SK-N-SH (cell line): ENCODE results near the gene NIPAL3. TPM values are rescaled to one million over a fixed set of nuclear protein-coding genes. Genes with fewer than 3 reads are reported as not detected.

Source experiments
- CTCF ChIA-PET: fragments of 300-600, 350-600 bp; formaldehyde crosslinking; extraction: SDS; loops from one replicate; lab custom pipeline; 2021; lab: Yijun Ruan, JAX
- POLR2A ChIA-PET: fragments of 350-600 bp; sonication (Branson Sonifier 250); formaldehyde crosslinking; extraction: SDS; loops from one replicate; lab custom pipeline; 2020; ENCODE audit warnings: antibody characterized with exemption, inconsistent platforms; lab: Yijun Ruan, JAX
- DNase-seq: peaks from one replicate; pipeline ENCODE4 v3.0.0; 2012
- H2AFZ ChIP-seq: fragments of 200-600 bp; sonication (generic); 2 replicates; pipeline ENCODE4 v1.8.1; 2016; ENCODE audit warnings: antibody characterized with exemption, mild to moderate bottlenecking, low read depth
- H3F3A ChIP-seq: fragments of 200-600 bp; sonication (generic); replicated peaks from 2 replicates; pipeline ENCODE3; 2016; ENCODE audit warnings: antibody characterized with exemption, mild to moderate bottlenecking; ENCODE audit not compliant: insufficient read depth
- H3K27ac ChIP-seq, 2 experiments: fragments of 200-500 bp in 1 of 2; fragments of 200-600 bp in 1 of 2; sonication (Bioruptor generic) in 1 of 2; sonication (generic), shearing (Covaris generic) in 1 of 2; 2 replicates each; pipeline versions ENCODE4 v1.5.1 to v1.6.1; 2014 to 2016; ENCODE audit warnings: low read depth in 2 of 2, inconsistent platforms in 1 of 2, low read length in 1 of 2, mild to moderate bottlenecking in 1 of 2, mixed read lengths in 1 of 2
- H3K27me3 ChIP-seq: fragments of 200-600 bp; sonication (generic), shearing (Covaris generic); 2 replicates; pipeline ENCODE4 v1.6.1; 2016; ENCODE audit warnings: mixed run types; ENCODE audit not compliant: insufficient read depth
- H3K36me3 ChIP-seq, 2 experiments: fragments of 200-500 bp in 1 of 2; fragments of 200-600 bp in 1 of 2; sonication (Bioruptor generic) in 1 of 2; sonication (generic) in 1 of 2; replicated peaks in 1 of 2; 2 replicates each; pipeline versions ENCODE3 to v1.5.1; 2014 to 2016; ENCODE audit warnings: low read length in 1 of 2, mild to moderate bottlenecking in 1 of 2; ENCODE audit not compliant: insufficient read depth in 2 of 2, control insufficient read depth in 1 of 2
- H3K4me1 ChIP-seq, 2 experiments: fragments of 200-500 bp in 1 of 2; fragments of 200-600 bp in 1 of 2; sonication (Bioruptor generic) in 1 of 2; sonication (generic), shearing (Covaris generic) in 1 of 2; 2 replicates each; pipeline versions ENCODE4 v1.5.1 to v1.6.1; 2014 to 2016; ENCODE audit warnings: low read depth in 1 of 2, low read length in 1 of 2, mixed run types in 1 of 2; ENCODE audit not compliant: insufficient read depth in 2 of 2, control insufficient read depth in 1 of 2
- H3K4me2 ChIP-seq: fragments of 200-600 bp; sonication (generic), shearing (Covaris generic); 2 replicates; pipeline ENCODE4 v1.6.1; 2017; ENCODE audit warnings: mixed run types
- H3K4me3 ChIP-seq, 2 experiments: fragments of 200-500 bp in 1 of 2; fragments of 200-600 bp in 1 of 2; sonication (Bioruptor generic) in 1 of 2; sonication (generic), shearing (Covaris generic) in 1 of 2; 2 replicates each; pipeline versions ENCODE4 v1.5.1 to v1.8.1; 2014 to 2016; ENCODE audit warnings: low read depth in 2 of 2, inconsistent platforms in 1 of 2, low read length in 1 of 2, mild to moderate bottlenecking in 1 of 2, mixed read lengths in 1 of 2, moderate library complexity in 1 of 2
- H3K79me2 ChIP-seq: fragments of 200-600 bp; sonication (generic); 2 replicates; pipeline ENCODE4 v1.8.1; 2017; ENCODE audit warnings: mild to moderate bottlenecking; ENCODE audit not compliant: insufficient read depth
- H3K9ac ChIP-seq: fragments of 200-600 bp; sonication (generic); 2 replicates; pipeline ENCODE4 v1.6.1; 2017; ENCODE audit warnings: mixed run types
- H3K9me2 ChIP-seq: fragments of 200-600 bp; sonication (generic); 2 replicates; pipeline ENCODE4 v1.6.1; 2017; ENCODE audit warnings: mixed run types
- H3K9me3 ChIP-seq: fragments of 200-600 bp; sonication (generic); 2 replicates; pipeline ENCODE4 v1.6.1; 2017; ENCODE audit warnings: mixed run types, mild to moderate bottlenecking, moderate library complexity
- H4K20me1 ChIP-seq: fragments of 200-600 bp; sonication (generic); 2 replicates; pipeline ENCODE4 v1.6.1; 2017; ENCODE audit warnings: mild to moderate bottlenecking, mixed run types; ENCODE audit not compliant: insufficient read depth
- FOXM1 ChIP-seq: IDR thresholded peaks from 2 replicates; pipeline ENCODE4 v1.4.0; 2012; ENCODE audit warnings: low read depth, mild to moderate bottlenecking
- JUND ChIP-seq: IDR thresholded peaks from 2 replicates; pipeline ENCODE4 v1.4.0; 2012
- RFX5 ChIP-seq: IDR thresholded peaks from 2 replicates; pipeline ENCODE4 v1.6.1; 2012; ENCODE audit warnings: mild to moderate bottlenecking, improper control_type of control experiment, low read length
- SMC3 ChIP-seq: IDR thresholded peaks from 2 replicates; pipeline ENCODE4 v1.6.1; 2012; ENCODE audit warnings: low read depth, low read length, improper control_type of control experiment
- USF2 ChIP-seq: fragments of 150-350 bp; IDR thresholded peaks from 2 replicates; pipeline ENCODE4 v1.6.1; 2017; ENCODE audit warnings: antibody characterized with exemption, low read length, low read depth, borderline replicate concordance
- ZBTB33 ChIP-seq: IDR thresholded peaks from 2 replicates; pipeline ENCODE4 v1.4.0; 2012; ENCODE audit warnings: low read depth, borderline replicate concordance
- WGBS: methylation state at CpG from one replicate; pipeline ENCODE4 v1.1.6; 2017; ENCODE audit warnings: low lambda C conversion rate; 5-methylcytosine and 5-hydroxymethylcytosine counted together
- polyA plus RNA-seq, 3 experiments: library from polyadenylated mRNA; depleted of rRNA; stranded (reverse); fragments of >200 nt; gene quantifications; 2 replicates each; pipeline ENCODE4 v1.2.3, GENCODE V29; 2012
- TF ChIP-seq, protein P1 (sequence below): IDR thresholded peaks from 2 replicates; pipeline ENCODE4 v1.4.0; 2012; ENCODE audit warnings: low read depth
- TF ChIP-seq, protein P2 (sequence below): IDR thresholded peaks from 2 replicates; pipeline ENCODE4 v1.6.1; 2012; ENCODE audit warnings: mild to moderate bottlenecking, low read depth, low read length, moderate library complexity
- TF ChIP-seq, protein P3 (sequence below): IDR thresholded peaks from 2 replicates; pipeline ENCODE4 v1.4.0; 2012; ENCODE audit warnings: low read depth, borderline replicate concordance

The NIPAL3 gene
- polyA plus RNA-seq, 1 of the 3 experiments (the other 2 are of a cell fraction) = 20.3 TPM

- TF ChIP-seq ZBTB33 = no peak
- TF ChIP-seq, protein P1, sequence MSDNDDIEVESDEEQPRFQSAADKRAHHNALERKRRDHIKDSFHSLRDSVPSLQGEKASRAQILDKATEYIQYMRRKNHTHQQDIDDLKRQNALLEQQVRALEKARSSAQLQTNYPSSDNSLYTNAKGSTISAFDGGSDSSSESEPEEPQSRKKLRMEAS = no peak
- TF ChIP-seq JUND = no peak
These were observed 34.3 kb upstream of the NIPAL3 start (continued) for GRCh38 chr1:24381256-24381655.

DNA sequence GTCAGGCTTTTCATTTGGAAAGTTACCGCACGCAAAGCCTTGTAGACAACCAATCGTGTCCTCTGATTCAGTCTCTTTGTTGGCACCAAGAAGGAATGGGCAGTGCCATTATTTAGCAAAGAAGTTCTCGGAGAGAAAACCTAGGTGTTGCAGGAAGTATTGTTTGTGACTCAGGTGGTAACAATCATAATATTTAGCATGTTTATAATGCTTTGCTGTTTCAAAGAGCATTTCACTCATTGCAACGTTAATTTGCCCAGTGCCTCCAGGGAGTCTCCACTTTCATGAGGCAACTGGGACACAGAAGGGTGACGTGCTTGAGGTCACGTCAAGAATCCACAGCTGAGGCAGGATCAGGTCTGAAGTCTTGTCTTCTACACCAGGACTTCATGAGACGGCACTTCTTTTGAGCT, 33.4 kb upstream of the NIPAL3 start:
- WGBS = 89% methylated on average over 8 of the region's 8 CpGs
- peaks cover 3 to 7% of the 10 kb centered on the region in 2 experiments; a peak in 2 of 4 replicates for H3K4me1 ChIP-seq
- no peaks in the 10 kb centered on the region for H4K20me1 ChIP-seq
- no peak overlapping the region for H3K4me3 ChIP-seq
- no peak overlapping the region for H3K4me2 ChIP-seq
- CTCF ChIA-PET = interaction anchor here (0.6 to 8.9 kb wide), 8 partner anchors 9 to 253 kb away, joined by 3 to 106 read pairs (median 4); no protein-coding TSS in a partner anchor
- peaks cover 0 to 13% of the 10 kb centered on the region in 2 experiments for H3K36me3 ChIP-seq
- DNase-seq = no peak
- no peak overlapping the region for H3K9ac ChIP-seq
- H3F3A ChIP-seq = no peaks in the 10 kb centered on the region
- no peaks in the 10 kb centered on the region for H3K79me2 ChIP-seq
- no peak overlapping the region for H2AFZ ChIP-seq
- no peaks in the 10 kb centered on the region for H3K27me3 ChIP-seq
- H3K27ac ChIP-seq = no peak overlapping the region
- POLR2A ChIA-PET = interaction anchor here (0.6 kb wide), 1 partner anchor 190 kb away, joined by 3 read pairs; no protein-coding TSS in a partner anchor
- no peaks in the 10 kb centered on the region for H3K9me3 ChIP-seq
- H3K9me2 ChIP-seq = no peaks in the 10 kb centered on the region
- TF ChIP-seq USF2 = no peak
- no peak for TF ChIP-seq SMC3
- TF ChIP-seq, protein P2, sequence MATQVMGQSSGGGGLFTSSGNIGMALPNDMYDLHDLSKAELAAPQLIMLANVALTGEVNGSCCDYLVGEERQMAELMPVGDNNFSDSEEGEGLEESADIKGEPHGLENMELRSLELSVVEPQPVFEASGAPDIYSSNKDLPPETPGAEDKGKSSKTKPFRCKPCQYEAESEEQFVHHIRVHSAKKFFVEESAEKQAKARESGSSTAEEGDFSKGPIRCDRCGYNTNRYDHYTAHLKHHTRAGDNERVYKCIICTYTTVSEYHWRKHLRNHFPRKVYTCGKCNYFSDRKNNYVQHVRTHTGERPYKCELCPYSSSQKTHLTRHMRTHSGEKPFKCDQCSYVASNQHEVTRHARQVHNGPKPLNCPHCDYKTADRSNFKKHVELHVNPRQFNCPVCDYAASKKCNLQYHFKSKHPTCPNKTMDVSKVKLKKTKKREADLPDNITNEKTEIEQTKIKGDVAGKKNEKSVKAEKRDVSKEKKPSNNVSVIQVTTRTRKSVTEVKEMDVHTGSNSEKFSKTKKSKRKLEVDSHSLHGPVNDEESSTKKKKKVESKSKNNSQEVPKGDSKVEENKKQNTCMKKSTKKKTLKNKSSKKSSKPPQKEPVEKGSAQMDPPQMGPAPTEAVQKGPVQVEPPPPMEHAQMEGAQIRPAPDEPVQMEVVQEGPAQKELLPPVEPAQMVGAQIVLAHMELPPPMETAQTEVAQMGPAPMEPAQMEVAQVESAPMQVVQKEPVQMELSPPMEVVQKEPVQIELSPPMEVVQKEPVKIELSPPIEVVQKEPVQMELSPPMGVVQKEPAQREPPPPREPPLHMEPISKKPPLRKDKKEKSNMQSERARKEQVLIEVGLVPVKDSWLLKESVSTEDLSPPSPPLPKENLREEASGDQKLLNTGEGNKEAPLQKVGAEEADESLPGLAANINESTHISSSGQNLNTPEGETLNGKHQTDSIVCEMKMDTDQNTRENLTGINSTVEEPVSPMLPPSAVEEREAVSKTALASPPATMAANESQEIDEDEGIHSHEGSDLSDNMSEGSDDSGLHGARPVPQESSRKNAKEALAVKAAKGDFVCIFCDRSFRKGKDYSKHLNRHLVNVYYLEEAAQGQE = no peak
- TF ChIP-seq RFX5 = no peak
- TF ChIP-seq, protein P3, sequence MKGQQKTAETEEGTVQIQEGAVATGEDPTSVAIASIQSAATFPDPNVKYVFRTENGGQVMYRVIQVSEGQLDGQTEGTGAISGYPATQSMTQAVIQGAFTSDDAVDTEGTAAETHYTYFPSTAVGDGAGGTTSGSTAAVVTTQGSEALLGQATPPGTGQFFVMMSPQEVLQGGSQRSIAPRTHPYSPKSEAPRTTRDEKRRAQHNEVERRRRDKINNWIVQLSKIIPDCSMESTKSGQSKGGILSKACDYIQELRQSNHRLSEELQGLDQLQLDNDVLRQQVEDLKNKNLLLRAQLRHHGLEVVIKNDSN = no peak
- no peak for TF ChIP-seq FOXM1
